ENCODE data around the gene KRIT1.

KRIT1 gene

GRCh38 chr7:92228742-92229141 lies 17.0 kb downstream of the KRIT1 start:
- no peak for TF ChIP-seq CTCF (IDR thresholded peaks at IDR 0.05; ENCODE audit: insufficient read depth, low read depth, low read length, missing control alignments)
- DNase-seq (ENCODE audit: low read depth): no peak
- H3K4me3 ChIP-seq (ENCODE audit: low read depth, low read length): no peak overlapping the region

- no peak for DNase-seq (ENCODE audit: low read depth)
- no peak for TF ChIP-seq CTCF (IDR thresholded peaks at IDR 0.05; ENCODE audit: insufficient read depth, low read depth, low read length, missing control alignments)
- no peak overlapping the region for H3K4me3 ChIP-seq (ENCODE audit: low read depth, low read length)
Measured at GRCh38 chr7:92228100-92228499, 17.6 kb downstream of the KRIT1 start.

DNA sequence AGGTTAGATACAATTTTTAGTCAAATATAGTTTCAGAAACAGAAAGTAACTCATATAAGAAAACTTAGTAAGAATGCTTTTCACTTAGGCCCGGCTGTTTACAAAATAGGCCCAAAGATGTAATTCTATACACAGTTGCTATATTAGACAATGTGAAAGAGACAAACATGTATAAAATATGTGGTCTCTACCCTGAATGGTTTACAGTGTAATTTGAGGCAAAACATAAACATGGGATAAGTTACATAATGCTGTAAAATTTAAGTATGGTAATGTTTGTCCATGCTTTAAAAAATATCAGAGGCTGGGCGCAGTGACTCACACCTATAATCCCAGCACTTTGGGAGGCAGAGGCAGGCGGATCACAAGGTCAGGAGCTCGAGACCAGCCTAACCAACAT lies 18.7 kb downstream of the KRIT1 start:
- no peak for TF ChIP-seq CTCF (IDR thresholded peaks at IDR 0.05; ENCODE audit: insufficient read depth, low read depth, low read length, missing control alignments)
- DNase-seq (ENCODE audit: low read depth): no peak
- no peak overlapping the region for H3K4me3 ChIP-seq (ENCODE audit: low read depth, low read length)

- TF ChIP-seq CTCF (IDR thresholded peaks at IDR 0.05; ENCODE audit: insufficient read depth, low read depth, low read length, missing control alignments): no peak
- H3K4me3 ChIP-seq (ENCODE audit: low read depth, low read length): no peak overlapping the region
Measured at GRCh38 chr7:92221766-92222165, 23.9 kb downstream of the KRIT1 start.

GRCh38 chr7:92206672-92207071 lies 39.0 kb downstream of the KRIT1 start:
- no peak overlapping the region for H3K4me3 ChIP-seq (ENCODE audit: low read depth, low read length)
- TF ChIP-seq CTCF (IDR thresholded peaks at IDR 0.05; ENCODE audit: insufficient read depth, low read depth, low read length, missing control alignments): no peak
- DNase-seq (ENCODE audit: low read depth): no peak

More at GRCh38 chr7:92221766-92222165, 23.9 kb downstream of the KRIT1 start:
- no peak for DNase-seq (ENCODE audit: low read depth)

GRCh38 chr7:92205987-92206386 lies 39.7 kb downstream of the KRIT1 start:
- H3K4me3 ChIP-seq (ENCODE audit: low read depth, low read length): no peak overlapping the region
- DNase-seq (ENCODE audit: low read depth): no peak
- no peak for TF ChIP-seq CTCF (IDR thresholded peaks at IDR 0.05; ENCODE audit: insufficient read depth, low read depth, low read length, missing control alignments)

GRCh38 chr7:92200791-92201190 lies 44.9 kb downstream of the KRIT1 start:
- TF ChIP-seq CTCF (IDR thresholded peaks at IDR 0.05; ENCODE audit: insufficient read depth, low read depth, low read length, missing control alignments): no peak
- DNase-seq (ENCODE audit: low read depth): no peak

More at GRCh38 chr7:92200791-92201190, 44.9 kb downstream of the KRIT1 start:
- no peak overlapping the region for H3K4me3 ChIP-seq (ENCODE audit: low read depth, low read length)

Measured in GM12865 (cell line).